Small intestine (tissue), 7 donors: Measurements from ENCODE around the gene CDH23. TPM values are rescaled to one million over a fixed set of nuclear protein-coding genes. Genes with fewer than 3 reads are reported as not detected.
A peak's percentile ranks its signal among the peaks of the same experiment; 100 is the strongest.

Source experiments
- DNase-seq, 2 donors: peaks; one replicate each; pipeline versions ENCODE4 v3.0.0 to v3.0.0-alpha.2; 2013
- FAIRE-seq: peaks from 2 replicates; lab custom pipeline; 2012; peaks lifted over from hg19 to GRCh38; lab: Jason Lieb, UNC
- H3K27ac ChIP-seq, 3 donors: one replicate each; pipeline ENCODE4 v1.5.1; 2013; ENCODE audit warnings: low read length in 2 of 3, mild to moderate bottlenecking in 2 of 3, control low read depth in 1 of 3, inconsistent platforms in 1 of 3, low read depth in 1 of 3, moderate library complexity in 1 of 3
- H3K27me3 ChIP-seq, 3 donors: one replicate each; pipeline ENCODE4 v1.6.1; 2013; ENCODE audit warnings: low read length in 3 of 3, inconsistent platforms in 1 of 3; ENCODE audit not compliant: control insufficient read depth in 3 of 3, insufficient read depth in 3 of 3
- H3K36me3 ChIP-seq, 3 donors: one replicate each; pipeline ENCODE4 v1.6.1; 2013; ENCODE audit warnings: low read length in 3 of 3, inconsistent platforms in 1 of 3, low read depth in 1 of 3, mild to moderate bottlenecking in 1 of 3, moderate library complexity in 1 of 3; ENCODE audit not compliant: control insufficient read depth in 3 of 3, insufficient read depth in 2 of 3
- H3K4me1 ChIP-seq, 3 donors: one replicate each; pipeline ENCODE4 v1.6.1; 2013; ENCODE audit warnings: low read length in 2 of 3, inconsistent platforms in 1 of 3, low read depth in 1 of 3, mild to moderate bottlenecking in 1 of 3, moderate library complexity in 1 of 3; ENCODE audit not compliant: control insufficient read depth in 3 of 3, insufficient read depth in 2 of 3
- H3K4me3 ChIP-seq, 3 donors: one replicate each; pipeline ENCODE4 v1.5.1; 2013; ENCODE audit warnings: low read length in 3 of 3, control low read depth in 1 of 3, inconsistent platforms in 1 of 3, low read depth in 1 of 3, mild to moderate bottlenecking in 1 of 3, moderate library complexity in 1 of 3
- H3K9me3 ChIP-seq, 2 donors: one replicate each; pipeline ENCODE4 v1.6.1; 2013; ENCODE audit warnings: low read depth in 1 of 2, low read length in 1 of 2; ENCODE audit not compliant: control insufficient read depth in 2 of 2, insufficient read depth in 1 of 2
- WGBS, 3 donors: extraction: QIAGEN DNeasy Blood & Tissue Kit; methylation state at CpG; one replicate each; pipeline ENCODE4 v1.1.7; 2013; 5-methylcytosine and 5-hydroxymethylcytosine counted together
- polyA plus RNA-seq, 4 donors: library from polyadenylated mRNA; stranded (reverse) in 3 of 4; unstranded in 1 of 4; fragments of 200-250 nt in 3 of 4; fragments of 120-200 nt in 1 of 4; gene quantifications; one replicate each; pipeline versions ENCODE4 v1.2.1 to v1.2.3, GENCODE V29; 2013
- donor health status: healthy with polysubstance abuse.
- donor health status: control.
- donor health status: control.
- donor health status: Bipolar disorder and iron deficiency.
- donor health status: healthy.

Gene CDH23
- polyA plus RNA-seq, 4 donors, result 0.89 to 2.5 (median 1.6) TPM

DNA sequence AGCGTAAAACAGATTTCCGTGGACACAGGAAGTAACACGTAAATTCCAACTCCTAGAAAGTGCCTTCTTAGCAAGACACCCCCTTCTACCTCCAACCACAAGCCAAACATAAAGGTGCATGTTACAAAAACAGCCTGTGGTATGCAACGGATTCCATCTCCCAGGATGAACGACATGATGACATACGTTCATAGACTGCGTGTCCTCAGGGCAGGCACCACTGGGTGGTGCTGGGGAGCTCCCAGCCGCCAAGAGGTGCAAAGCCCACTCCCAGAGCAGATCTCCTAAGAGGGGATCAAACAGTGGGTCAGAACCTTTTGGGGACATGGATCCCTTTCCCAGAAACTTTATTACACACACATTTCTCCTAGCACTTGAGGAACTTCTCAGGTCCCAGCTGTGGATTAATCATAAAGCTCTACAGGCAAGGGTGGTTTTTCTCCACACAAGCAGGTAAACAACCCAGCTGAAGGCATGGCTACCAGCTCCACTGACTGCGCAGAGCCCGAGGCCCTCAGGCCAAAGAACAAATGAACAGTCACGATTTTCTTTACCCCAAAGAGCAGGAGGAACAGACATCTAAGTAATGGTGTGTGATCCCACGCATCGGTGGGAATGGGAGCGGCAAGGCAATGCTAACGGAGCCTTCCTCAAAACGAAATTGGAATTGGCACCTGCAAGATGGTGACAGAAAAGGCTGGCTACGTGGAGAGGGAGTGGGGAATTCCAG, 440.5 kb downstream of the CDH23 start:
- WGBS, 3 donors, result 75 to 89% (median 80%) methylated on average over 17 of the region's 17 CpGs
- H3K27ac ChIP-seq, result peak overlapping the region in 2 of 3 donors; percentile 9 to 62
- peaks cover 8 to 26% (median 10%) of the 10 kb centered on the region in 3 donors for H3K4me1 ChIP-seq
- FAIRE-seq (no peak), DNase-seq (no peak)
- no peaks in the 10 kb centered on the region for H3K9me3 ChIP-seq
- H3K36me3 ChIP-seq, result peaks cover 0 to 41% (median 12%) of the 10 kb centered on the region in 3 donors
- no peaks in the 10 kb centered on the region for H3K27me3 ChIP-seq
- H3K4me3 ChIP-seq, result no peak overlapping the region

DNA sequence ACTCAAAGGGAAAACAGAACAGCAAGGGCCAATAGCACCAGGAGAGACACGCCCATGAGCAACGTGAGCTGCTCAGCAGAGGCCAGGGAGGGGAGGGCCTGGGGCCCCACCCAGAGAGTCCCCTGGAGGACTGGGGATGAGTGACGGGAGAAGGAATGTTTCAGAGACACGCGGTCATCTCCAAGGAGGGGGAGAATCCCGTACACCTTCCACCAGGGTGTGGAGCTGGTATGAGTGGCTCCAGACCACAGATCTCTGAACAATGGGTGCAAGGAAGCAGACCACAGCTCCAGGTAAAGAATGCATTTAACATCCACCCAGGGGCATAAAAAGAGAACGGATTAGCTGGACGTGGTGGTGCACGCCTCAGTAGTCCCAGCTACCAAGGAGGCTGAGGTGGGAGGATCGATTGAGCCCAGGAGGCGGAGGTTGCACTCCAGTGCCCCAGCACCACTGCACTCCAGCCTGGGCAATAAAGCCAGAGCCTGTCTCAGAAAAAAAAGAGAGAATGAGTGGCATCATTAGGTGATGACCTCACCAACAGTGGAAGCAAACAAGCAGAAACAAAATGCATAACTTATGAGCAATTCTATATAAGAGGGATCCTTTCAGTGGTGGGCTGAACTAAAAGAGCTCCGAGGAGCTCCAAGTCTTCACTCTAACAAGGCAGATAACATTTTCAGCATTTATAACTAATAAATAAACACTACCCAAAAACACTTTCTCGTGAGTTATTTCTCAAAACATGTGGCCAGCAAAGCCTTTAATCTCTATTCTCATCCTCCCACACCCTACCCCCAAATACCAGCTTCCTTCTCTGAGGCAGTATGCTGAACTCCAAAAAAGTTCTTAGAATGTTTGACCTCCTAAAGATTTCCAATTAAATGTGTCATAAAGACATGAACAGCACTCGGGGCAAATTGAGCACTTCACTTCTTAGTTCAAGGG, 441.8 kb downstream of the CDH23 start:
- no peak for DNase-seq
- Histone ChIP-seq H3K4me3 (no peak overlapping the region), H3K36me3 (peaks cover 0 to 32% (median 3%) of the 10 kb centered on the region in 3 donors), H3K4me1 (peaks cover 7 to 26% (median 8%) of the 10 kb centered on the region in 3 donors), H3K9me3 (no peaks in the 10 kb centered on the region), H3K27ac (no peak overlapping the region), H3K27me3 (no peaks in the 10 kb centered on the region)
- no peak for FAIRE-seq
- WGBS, 3 donors, result 69 to 72% (median 71%) methylated on average over 14 of the region's 14 CpGs

DNA sequence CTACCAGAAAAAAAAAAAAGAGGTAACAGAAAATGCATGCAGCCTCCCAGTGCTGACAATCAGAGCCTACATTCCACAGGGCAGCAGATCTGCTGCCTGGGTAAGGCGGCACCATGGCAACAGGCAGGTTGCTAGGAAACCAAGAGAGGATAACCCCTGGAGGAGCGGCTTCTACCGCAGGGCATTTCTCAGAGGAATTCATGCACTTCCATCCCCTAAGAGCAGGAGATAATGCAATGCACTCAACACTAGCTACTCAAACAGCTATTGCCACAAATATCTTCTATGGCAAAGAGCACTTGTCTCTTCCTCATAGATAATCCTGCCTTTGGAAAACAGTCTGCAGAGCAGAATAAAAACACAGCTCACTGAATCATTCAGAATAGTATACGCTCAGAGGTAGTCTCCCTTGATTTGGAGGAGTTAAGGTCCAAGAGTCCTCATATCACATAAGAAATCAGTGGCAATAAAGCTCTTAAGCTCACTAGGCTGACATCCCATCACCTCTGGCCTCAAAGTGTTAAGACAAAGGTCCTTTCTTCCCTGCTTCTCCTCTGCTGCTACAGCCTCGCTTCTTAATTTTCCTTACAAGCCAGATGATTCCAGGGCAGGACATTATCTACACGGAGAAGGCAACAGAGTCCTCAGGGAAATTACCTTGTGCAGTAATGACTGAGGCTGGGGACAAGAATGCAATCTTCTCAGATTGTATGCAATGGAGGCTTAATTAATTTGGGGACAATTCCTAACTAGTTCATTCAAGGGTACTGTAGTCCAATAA, 443.6 kb downstream of the CDH23 start:
- FAIRE-seq, result no peak

DNA sequence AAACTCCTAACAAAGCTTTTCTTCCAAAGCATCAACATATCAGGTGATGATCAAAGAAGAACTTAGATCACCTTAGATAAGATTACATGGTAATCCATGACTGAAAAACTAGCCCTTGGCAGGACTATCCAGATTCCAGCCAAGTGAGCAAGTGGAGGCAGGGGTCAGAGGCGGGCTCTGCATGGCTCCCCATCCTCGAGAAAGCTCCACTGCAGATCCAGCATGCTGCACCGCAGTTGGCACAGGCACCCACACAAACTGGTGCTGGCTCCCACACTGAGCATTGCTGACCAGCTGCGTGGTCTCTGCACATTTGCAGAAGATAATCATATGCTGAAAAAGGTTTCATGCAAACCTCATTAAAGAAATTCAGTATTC, 444.2 kb downstream of the CDH23 start:
- no peak for DNase-seq
- H3K4me3 ChIP-seq, result no peak overlapping the region
- H3K4me1 ChIP-seq, result peaks cover 7 to 20% (median 9%) of the 10 kb centered on the region in 3 donors
- FAIRE-seq, result no peak
- H3K36me3 ChIP-seq, result peaks cover 0 to 22% (median 3%) of the 10 kb centered on the region in 3 donors
- WGBS, 3 donors, result 62 to 85% (median 75%) methylated on average over 4 of the region's 4 CpGs
- H3K9me3 ChIP-seq, result peaks cover 0 to 3% of the 10 kb centered on the region in 2 donors
- no peaks in the 10 kb centered on the region for H3K27me3 ChIP-seq
- H3K27ac ChIP-seq, result peak overlapping the region in 1 of 3 donors; percentile 14

More for the DNA sequence above, 443.6 kb downstream of the CDH23 start:
- no peaks in the 10 kb centered on the region for H3K27me3 ChIP-seq
- H3K4me1 ChIP-seq, result peaks cover 7 to 26% (median 9%) of the 10 kb centered on the region in 3 donors
- peaks cover 0 to 22% (median 3%) of the 10 kb centered on the region in 3 donors for H3K36me3 ChIP-seq
- peak overlapping the region in 1 of 3 donors; percentile 14 for H3K27ac ChIP-seq
- WGBS, 3 donors, result 14 to 35% (median 29%) methylated on average over 6 of the region's 6 CpGs
- peak; percentile 57 to 79 for DNase-seq
- peaks cover 0 to under 1% of the 10 kb centered on the region in 2 donors for H3K9me3 ChIP-seq
- H3K4me3 ChIP-seq, result no peak overlapping the region

DNA sequence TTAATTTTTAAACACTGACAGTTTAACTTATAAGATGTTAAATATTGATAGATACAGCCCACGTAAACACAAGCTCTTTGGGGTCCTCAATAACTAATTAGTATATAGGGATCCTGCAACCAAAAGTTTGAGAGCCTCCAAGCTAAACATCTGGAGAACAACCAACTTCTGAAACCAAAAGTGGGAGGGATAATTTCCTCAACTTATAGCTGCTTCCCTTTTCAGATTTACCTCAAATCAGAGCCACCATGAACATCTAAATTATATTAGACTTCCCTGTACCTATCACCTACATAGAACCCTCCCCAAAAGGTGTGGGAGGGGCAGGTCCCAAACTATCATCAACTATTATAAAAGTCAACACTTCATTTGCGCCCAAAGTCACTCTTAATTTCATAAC, 445.7 kb downstream of the CDH23 start:
- DNase-seq, result no peak
- no peak for FAIRE-seq
- no peaks in the 10 kb centered on the region for H3K27me3 ChIP-seq
- H3K4me3 ChIP-seq, result no peak overlapping the region
- H3K36me3 ChIP-seq, result peaks cover 0 to 18% (median 3%) of the 10 kb centered on the region in 3 donors
- H3K27ac ChIP-seq, result no peak overlapping the region
- 66 to 87% (median 66%) methylated on average over 2 of the region's 2 CpGs for WGBS, 3 donors
- H3K4me1 ChIP-seq, result peaks cover 5 to 18% (median 6%) of the 10 kb centered on the region in 3 donors
- H3K9me3 ChIP-seq, result peaks cover 0 to 3% of the 10 kb centered on the region in 2 donors

DNA sequence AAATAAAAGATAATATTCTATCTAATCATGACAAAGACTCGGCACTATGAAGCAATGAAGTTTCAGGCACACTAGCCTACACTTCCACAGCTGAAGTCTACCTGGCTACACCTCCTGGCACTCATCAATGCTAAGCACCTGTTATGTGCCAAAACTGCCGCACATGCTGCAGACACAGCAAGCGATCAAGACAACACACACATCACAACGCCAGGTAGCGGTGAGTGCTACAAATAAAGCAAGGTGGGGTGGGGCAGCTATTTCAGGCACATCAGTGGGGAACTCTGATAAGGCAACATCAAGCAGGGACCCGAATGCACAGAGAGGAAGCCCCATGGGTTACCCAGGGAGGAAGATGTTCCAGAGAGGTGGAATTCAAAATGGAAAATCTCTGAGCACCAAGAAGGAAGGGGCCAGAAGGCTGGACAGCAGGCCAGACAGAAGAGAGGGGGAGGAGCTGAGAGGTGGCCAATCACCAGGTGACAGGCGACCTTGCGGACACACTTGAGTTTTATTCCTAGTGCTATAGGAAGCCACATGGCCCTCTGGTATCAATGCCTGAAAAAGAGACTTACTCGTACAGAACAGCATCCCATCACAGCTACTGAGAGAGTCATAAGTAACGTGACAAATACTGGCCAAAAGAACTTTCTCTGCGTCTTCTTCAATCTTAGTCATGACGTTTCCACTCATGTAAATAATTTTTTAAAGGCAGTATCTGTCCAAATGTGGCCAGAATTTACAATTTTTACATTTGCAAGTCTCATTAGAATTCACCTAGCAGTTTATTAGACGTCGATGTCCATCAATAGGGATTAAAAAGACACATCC, 446.4 kb downstream of the CDH23 start:
- FAIRE-seq (no peak), DNase-seq (no peak)
- Histone ChIP-seq H3K4me3 (no peak overlapping the region), H3K36me3 (peaks cover 0 to 11% (median 0%) of the 10 kb centered on the region in 3 donors), H3K27me3 (no peaks in the 10 kb centered on the region), H3K9me3 (peaks cover 0 to 3% of the 10 kb centered on the region in 2 donors), H3K4me1 (peaks cover 1 to 13% (median 8%) of the 10 kb centered on the region in 3 donors), H3K27ac (no peak overlapping the region)
- WGBS, 3 donors, result 83 to 88% (median 85%) methylated on average over 14 of the region's 14 CpGs

DNA sequence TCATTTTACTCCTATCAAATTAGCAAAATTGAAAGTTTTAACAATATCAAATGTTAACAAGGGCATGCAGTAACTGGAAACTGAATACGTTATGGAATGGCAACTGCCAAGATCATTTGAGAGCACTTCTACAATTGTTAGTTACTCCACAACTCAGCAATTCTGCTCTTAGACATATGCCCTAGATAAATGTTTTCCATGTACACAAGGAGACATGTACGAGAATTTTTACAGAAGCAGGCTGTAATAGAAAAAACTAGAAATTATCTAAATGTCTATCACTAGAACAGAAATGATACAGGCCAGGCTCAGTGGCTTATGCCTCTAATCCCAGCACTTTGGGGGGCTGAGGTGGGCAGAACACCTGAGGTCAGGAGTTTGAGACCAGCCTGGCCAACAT, 447.4 kb downstream of the CDH23 start:
- 65 to 79% (median 72%) methylated on average over 2 of the region's 2 CpGs for WGBS, 3 donors
- H3K4me1 ChIP-seq, result peaks cover 0 to 14% (median 9%) of the 10 kb centered on the region in 3 donors
- DNase-seq (no peak), FAIRE-seq (no peak)
- no peak overlapping the region for H3K27ac ChIP-seq
- H3K9me3 ChIP-seq, result peaks cover 0 to 3% of the 10 kb centered on the region in 2 donors
- no peak overlapping the region for H3K4me3 ChIP-seq
- peaks cover 0 to 6% (median 0%) of the 10 kb centered on the region in 3 donors for H3K36me3 ChIP-seq
- H3K27me3 ChIP-seq, result no peaks in the 10 kb centered on the region
